GM06990 (cell line): ENCODE results near the gene DPH7.

Source experiments
- DNase-seq: peaks from one replicate; pipeline ENCODE4 v3.0.0-alpha.2; 2011; ENCODE audit not compliant: insufficient read length; ENCODE audit errors: extremely low read depth
- H3K27me3 ChIP-seq: replicated peaks from 2 replicates; pipeline ENCODE4 v1.6.0; 2011; ENCODE audit warnings: low read length; ENCODE audit not compliant: control insufficient read depth, insufficient read depth
- H3K36me3 ChIP-seq: 2 replicates; pipeline ENCODE4 v1.5.1; 2011; ENCODE audit warnings: low read length; ENCODE audit not compliant: control insufficient read depth, insufficient read depth
- H3K4me3 ChIP-seq: replicated peaks from 2 replicates; pipeline ENCODE4 v1.5.1; 2011; ENCODE audit warnings: low read depth, mild to moderate bottlenecking, control low read depth, low read length
- CTCF ChIP-seq: IDR thresholded peaks from 2 replicates; pipeline ENCODE4 v1.5.1; 2011; ENCODE audit warnings: low read length, control low read depth, mild to moderate bottlenecking, inconsistent platforms; ENCODE audit not compliant: insufficient read depth, poor library complexity, severe bottlenecking

DPH7 gene

DNA sequence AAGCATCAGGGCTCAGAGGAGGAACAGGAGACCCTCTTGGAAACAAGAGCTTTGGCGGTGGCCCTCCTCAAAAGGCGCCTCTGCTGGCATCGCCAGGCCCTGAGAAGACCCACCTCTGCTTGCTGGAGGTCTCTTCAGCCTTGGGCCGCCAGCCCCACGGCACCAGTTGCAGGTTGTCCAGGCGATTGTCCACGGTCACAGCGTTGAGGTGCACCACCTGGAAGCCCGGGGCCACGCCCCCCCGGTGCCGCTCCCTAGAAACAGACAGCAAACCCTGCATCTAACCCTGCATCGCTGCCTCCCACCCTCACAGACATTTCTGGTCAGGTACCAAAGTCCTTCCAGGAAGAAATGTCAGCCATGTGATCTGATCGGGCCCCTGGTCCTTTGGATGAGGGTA, 8.1 kb upstream of the DPH7 start:
- Histone ChIP-seq H3K27me3 (no peaks in the 10 kb centered on the region), H3K36me3 (peaks cover 23% of the 10 kb centered on the region), H3K4me3 (no peak overlapping the region)
- no peak for TF ChIP-seq CTCF
- DNase-seq, result no peak

DNA sequence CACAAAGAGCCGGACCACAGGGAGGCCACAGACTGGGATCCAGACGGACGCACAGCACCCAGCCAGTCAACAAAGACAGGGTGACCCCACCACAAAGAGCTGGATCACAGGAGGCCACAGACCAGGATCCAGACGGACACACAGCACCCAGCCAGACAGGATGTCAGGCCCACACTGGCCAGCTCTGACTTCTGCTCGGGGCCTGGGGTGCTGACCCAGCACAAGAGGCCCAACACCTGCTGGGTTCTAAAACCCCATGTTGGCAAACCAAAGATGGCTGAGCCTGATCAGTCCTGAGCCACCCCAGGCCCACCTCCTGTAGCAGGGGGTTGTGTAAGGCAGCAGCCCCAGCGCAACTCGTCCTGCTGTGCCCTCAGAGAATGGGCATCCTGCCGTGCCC, 5.2 kb upstream of the DPH7 start:
- Histone ChIP-seq H3K36me3 (peaks cover 26% of the 10 kb centered on the region), H3K27me3 (no peaks in the 10 kb centered on the region), H3K4me3 (no peak overlapping the region)
- TF ChIP-seq CTCF, result no peak
- no peak for DNase-seq

DNA sequence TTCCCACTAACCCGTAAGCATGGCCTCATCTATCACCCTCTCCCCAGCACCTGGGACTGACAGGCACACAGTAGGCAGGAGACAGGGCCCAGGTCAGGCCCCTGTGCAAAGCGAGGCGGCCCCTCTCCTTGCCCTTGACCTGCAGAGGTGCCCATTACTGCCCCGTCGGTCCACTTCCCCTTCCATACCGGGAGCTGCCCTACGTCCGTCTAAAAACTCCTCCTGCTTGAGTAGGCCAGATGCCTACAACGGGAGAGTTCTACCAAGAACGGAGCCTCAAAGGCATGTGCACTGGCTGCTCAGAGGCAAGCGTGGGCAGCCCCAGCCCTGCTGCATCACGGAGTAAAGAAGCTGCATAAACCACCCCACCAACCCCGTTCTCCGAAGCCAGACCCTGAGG, 4.6 kb upstream of the DPH7 start:
- H3K4me3 ChIP-seq, result no peak overlapping the region
- H3K27me3 ChIP-seq, result no peaks in the 10 kb centered on the region
- peaks cover 25% of the 10 kb centered on the region for H3K36me3 ChIP-seq
- no peak for DNase-seq
- no peak for TF ChIP-seq CTCF

DNA sequence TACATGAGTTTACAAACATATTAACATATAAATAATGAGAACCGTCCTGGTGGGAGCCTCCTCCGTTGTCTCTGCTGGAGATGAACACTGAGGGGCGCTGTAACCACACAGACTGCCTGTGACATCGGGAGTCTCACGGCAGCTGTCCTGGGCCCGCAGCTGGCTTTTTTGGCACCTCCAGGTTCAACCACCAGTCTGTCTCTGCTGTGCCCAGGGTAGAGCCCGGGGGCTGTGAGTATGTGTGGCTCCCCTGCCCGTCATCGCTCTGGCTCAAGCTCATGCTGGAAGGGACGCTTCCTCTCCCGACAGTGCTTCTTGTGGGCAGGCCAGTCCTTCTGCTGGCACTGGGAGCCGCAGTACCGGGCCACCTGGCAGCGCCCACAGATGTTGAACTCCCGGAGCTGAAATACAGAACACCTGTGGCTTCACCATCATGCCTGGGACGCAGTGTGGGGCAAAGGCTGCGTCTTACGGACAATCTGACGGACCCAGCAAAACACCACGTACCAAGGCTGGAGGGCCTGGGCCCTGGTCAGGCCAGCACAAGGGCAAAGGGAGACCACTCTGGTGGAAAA, 3.6 kb upstream of the DPH7 start:
- peaks cover 20% of the 10 kb centered on the region for H3K36me3 ChIP-seq
- no peaks in the 10 kb centered on the region for H3K27me3 ChIP-seq
- no peak for DNase-seq
- no peak overlapping the region for H3K4me3 ChIP-seq
- TF ChIP-seq CTCF, result peak; percentile 9

- TF ChIP-seq CTCF, result no peak
- H3K27me3 ChIP-seq, result no peaks in the 10 kb centered on the region
- H3K4me3 ChIP-seq, result no peak overlapping the region
- no peak for DNase-seq
- peaks cover 17% of the 10 kb centered on the region for H3K36me3 ChIP-seq
Observed at GRCh38 chr9:137581361-137582285, 2.9 kb upstream of the DPH7 start.
